ENCODE data around the gene TRIO. TPM values are rescaled to one million over a fixed set of nuclear protein-coding genes. Genes with fewer than 3 reads are reported as not detected.

Gene TRIO
- total and polyA plus RNA-seq, 2 donors (not counting 3 experiments of a cell fraction or from before 2014, with no cell fraction given) = 82.9 to 248 TPM

DNA sequence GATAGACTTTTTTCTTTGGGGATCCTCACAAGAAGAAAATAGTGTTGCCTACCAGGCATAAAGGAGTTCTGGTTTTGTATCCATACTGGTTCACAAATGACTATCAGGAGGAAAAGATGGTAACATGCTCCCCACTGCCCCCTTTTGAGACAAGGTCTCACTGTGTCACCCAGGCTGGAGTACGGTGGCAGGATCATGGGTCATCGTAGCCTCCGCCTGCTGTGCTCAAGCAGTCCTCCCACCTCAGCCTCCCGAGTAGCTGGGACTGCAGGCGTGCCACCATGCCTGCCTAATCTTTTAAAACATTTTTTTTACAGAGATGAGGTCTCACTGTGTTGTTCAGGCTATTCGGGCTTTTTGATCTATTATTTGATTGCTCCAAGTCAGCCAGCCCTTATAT is 99.3 kb downstream of the TRIO start:
- Histone ChIP-seq H4K20me1 (replicated peaks; ENCODE audit: control insufficient read depth, extremely low read depth, insufficient read depth, low read length) (peaks cover 10% of the 10 kb centered on the region), H3K4me3 (replicated peaks in 1 of 3; ENCODE audit: insufficient read depth in 1 of 3, low read depth in 1 of 3, low read length in 3 of 3) (no peak overlapping the region), H3K27ac (ENCODE audit: insufficient read depth, low read depth, low read length) (no peak overlapping the region), H3K79me2 (ENCODE audit: control insufficient read depth, insufficient read depth, low read length) (peaks cover 100% of the 10 kb centered on the region), H3K9me1 (replicated peaks; ENCODE audit: control insufficient read depth, extremely low read depth, insufficient read depth, low read length) (no peaks in the 10 kb centered on the region), H3K36me3 (ENCODE audit: control insufficient read depth in 2 of 2, extremely low read depth in 1 of 2, insufficient read depth in 2 of 2, low read length in 2 of 2) (no peaks in the 10 kb centered on the region), H3K4me2 (ENCODE audit: insufficient read depth, low read length) (no peak overlapping the region), H3K4me1 (ENCODE audit: control insufficient read depth, extremely low read depth, insufficient read depth, low read length) (peaks cover 12% of the 10 kb centered on the region), H3K27me3 (ENCODE audit: control insufficient read depth in 2 of 2, insufficient read depth in 2 of 2, low read length in 2 of 2) (no peaks in the 10 kb centered on the region), H3K9ac (replicated peaks; ENCODE audit: extremely low read depth, insufficient read depth, low read length) (no peak overlapping the region), H3K9me3 (replicated peaks; ENCODE audit: control insufficient read depth, insufficient read depth, low read length) (no peaks in the 10 kb centered on the region), H2AFZ (ENCODE audit: low read depth, low read length) (no peak overlapping the region)
- dilution Hi-C loops (cut with MboI; ENCODE audit: extremely low pct_ligation_motif_present, low sequenced_read_pairs) (no loop called here), intact Hi-C loops (cut with micrococcal nuclease) (no loop called here)
- DNase-seq (ENCODE audit: low read depth, low spot score) (no peak), FAIRE-seq (no peak)
- TF ChIP-seq FOS (IDR thresholded peaks at IDR 0.05; ENCODE audit: borderline replicate concordance, insufficient read depth, low read length) (no peak), POLR2AphosphoS5 (IDR thresholded peaks at IDR 0.05; ENCODE audit: insufficient read depth, low read depth, low read length) (no peak), JUN (IDR thresholded peaks at IDR 0.05; ENCODE audit: borderline replicate concordance, insufficient read depth, insufficient read length, low read depth) (no peak), GATA2 (IDR thresholded peaks at IDR 0.05; ENCODE audit: insufficient read depth, insufficient read length, low read depth, low read length) (no peak), MYC (IDR thresholded peaks at IDR 0.05; ENCODE audit: low read depth, low read length) (no peak), EZH2 (IDR thresholded peaks at IDR 0.05; ENCODE audit: borderline replicate concordance, low read depth, low read length, severe bottlenecking) (no peak), POLR2A (IDR thresholded peaks at IDR 0.05; ENCODE audit: low read depth, low read length) (no peak)
- TF ChIP-seq, protein P1, sequence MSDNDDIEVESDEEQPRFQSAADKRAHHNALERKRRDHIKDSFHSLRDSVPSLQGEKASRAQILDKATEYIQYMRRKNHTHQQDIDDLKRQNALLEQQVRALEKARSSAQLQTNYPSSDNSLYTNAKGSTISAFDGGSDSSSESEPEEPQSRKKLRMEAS (IDR thresholded peaks at IDR 0.05; ENCODE audit: insufficient read depth, insufficient read length) = no peak
- TF ChIP-seq, protein P2, sequence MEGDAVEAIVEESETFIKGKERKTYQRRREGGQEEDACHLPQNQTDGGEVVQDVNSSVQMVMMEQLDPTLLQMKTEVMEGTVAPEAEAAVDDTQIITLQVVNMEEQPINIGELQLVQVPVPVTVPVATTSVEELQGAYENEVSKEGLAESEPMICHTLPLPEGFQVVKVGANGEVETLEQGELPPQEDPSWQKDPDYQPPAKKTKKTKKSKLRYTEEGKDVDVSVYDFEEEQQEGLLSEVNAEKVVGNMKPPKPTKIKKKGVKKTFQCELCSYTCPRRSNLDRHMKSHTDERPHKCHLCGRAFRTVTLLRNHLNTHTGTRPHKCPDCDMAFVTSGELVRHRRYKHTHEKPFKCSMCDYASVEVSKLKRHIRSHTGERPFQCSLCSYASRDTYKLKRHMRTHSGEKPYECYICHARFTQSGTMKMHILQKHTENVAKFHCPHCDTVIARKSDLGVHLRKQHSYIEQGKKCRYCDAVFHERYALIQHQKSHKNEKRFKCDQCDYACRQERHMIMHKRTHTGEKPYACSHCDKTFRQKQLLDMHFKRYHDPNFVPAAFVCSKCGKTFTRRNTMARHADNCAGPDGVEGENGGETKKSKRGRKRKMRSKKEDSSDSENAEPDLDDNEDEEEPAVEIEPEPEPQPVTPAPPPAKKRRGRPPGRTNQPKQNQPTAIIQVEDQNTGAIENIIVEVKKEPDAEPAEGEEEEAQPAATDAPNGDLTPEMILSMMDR (IDR thresholded peaks at IDR 0.05; ENCODE audit: extremely low read depth in 1 of 2, insufficient read depth in 1 of 2, low read depth in 1 of 2, low read length in 2 of 2) = no peak
- BruUV-seq (replicated peaks) = no TSS peak
- ChIA-PET CTCF (interaction anchor here (1.4 to 1.5 kb wide), 2 partner anchors 16 to 26 kb away, joined by 3 to 4 read pairs; no protein-coding TSS in a partner anchor), POLR2A (no interaction called here)
